Thoracic aorta (tissue), 2 donors: ENCODE measurements around the gene C1QTNF6. TPM values are rescaled to one million over a fixed set of nuclear protein-coding genes. Genes with fewer than 3 reads are reported as not detected.

Source experiments
- ATAC-seq: fragments of 150-250 bp; one replicate; pipeline ENCODE4 v1.8.0; 2017; ENCODE audit warnings: low read depth; ENCODE audit not compliant: insufficient number of reproducible peaks, low FRiP score
- DNase-seq: peaks from one replicate; pipeline ENCODE4 v3.0.0-alpha.2; 2020; ENCODE audit warnings: low spot score
- H3K27ac ChIP-seq, 2 donors: fragments of 200-600 bp; sonication (generic); 1 replicate in 1 of 2; 2 replicates in 1 of 2; pipeline ENCODE4 v1.5.1; 2016; ENCODE audit warnings: mild to moderate bottlenecking in 2 of 2, moderate library complexity in 2 of 2
- H3K27me3 ChIP-seq: fragments of 200-600 bp; sonication (generic); replicated peaks from 2 replicates; pipeline ENCODE4 v1.6.0; 2016; ENCODE audit warnings: mild to moderate bottlenecking; ENCODE audit not compliant: insufficient read depth
- H3K36me3 ChIP-seq: fragments of 200-600 bp; sonication (generic); one replicate; pipeline ENCODE4 v1.5.1; 2016
- H3K4me1 ChIP-seq, 2 donors: fragments of 200-600 bp; sonication (generic); 1 replicate in 1 of 2; 2 replicates in 1 of 2; pipeline versions ENCODE4 v1.5.1 to v1.6.0; 2016; ENCODE audit warnings: low read depth in 2 of 2, mild to moderate bottlenecking in 1 of 2; ENCODE audit not compliant: control insufficient read depth in 1 of 2
- H3K4me3 ChIP-seq: fragments of 200-600 bp; sonication (generic); 2 replicates; pipeline ENCODE4 v1.5.1; 2016; ENCODE audit warnings: mild to moderate bottlenecking
- H3K9me3 ChIP-seq: fragments of 200-600 bp; sonication (generic); 2 replicates; pipeline ENCODE4 v1.5.1; 2016
- CTCF ChIP-seq: fragments of 200-600 bp; sonication (generic); IDR thresholded peaks from one replicate; pipeline ENCODE4 v1.5.1; 2019; ENCODE audit warnings: antibody characterized with exemption
- total RNA-seq, 2 donors: library from RNA; depleted of rRNA; stranded (reverse); fragments of >200 nt; gene quantifications; one replicate each; pipeline versions ENCODE4 v1.1.0 to v1.2.3, GENCODE V29; 2016

The C1QTNF6 gene
- total RNA-seq, 2 donors from 2014 or later = 1.9 to 2.1 TPM

- Histone ChIP-seq H3K27me3 (no peaks in the 10 kb centered on the region), H3K9me3 (no peaks in the 10 kb centered on the region), H3K36me3 (no peaks in the 10 kb centered on the region), H3K27ac (no peak overlapping the region), H3K4me1 (no peaks in the 10 kb centered on the region), H3K4me3 (no peak overlapping the region)
- ATAC-seq (no peak), DNase-seq (no peak)
- no peak for TF ChIP-seq CTCF
Measured at GRCh38 chr22:37213941-37214730, 26.1 kb upstream of the C1QTNF6 start.

GRCh38 chr22:37213218-37213855 lies 25.3 kb upstream of the C1QTNF6 start:
- no peak overlapping the region for H3K27ac ChIP-seq
- TF ChIP-seq CTCF = no peak
- H3K36me3 ChIP-seq = no peaks in the 10 kb centered on the region
- no peaks in the 10 kb centered on the region for H3K4me1 ChIP-seq
- no peaks in the 10 kb centered on the region for H3K27me3 ChIP-seq
- H3K9me3 ChIP-seq = no peaks in the 10 kb centered on the region
- no peak for ATAC-seq
- DNase-seq = no peak
- H3K4me3 ChIP-seq = no peak overlapping the region

- no peaks in the 10 kb centered on the region for H3K36me3 ChIP-seq
- H3K4me3 ChIP-seq = no peak within 1 kb of the TSS
- TF ChIP-seq CTCF = no peak
- ATAC-seq (no peak), DNase-seq (no peak)
- H3K27ac ChIP-seq = no peak within 1 kb of the TSS
- no peaks in the 10 kb centered on the region for H3K27me3 ChIP-seq
- no peaks in the 10 kb centered on the region for H3K9me3 ChIP-seq
- H3K4me1 ChIP-seq = no peaks in the 10 kb centered on the region
Measured at GRCh38 chr22:37212174-37212906, 24.3 kb upstream of the C1QTNF6 start, which contains the start of gene SSTR3. Gene SSTR3 (minus strand): TSS chr22:37212477. CDS start chr22:37207803, 4,674 bp downstream.

GRCh38 chr22:37211866-37212173 lies 23.8 kb upstream of the C1QTNF6 start:
- Histone ChIP-seq H3K4me1 (no peaks in the 10 kb centered on the region), H3K4me3 (no peak overlapping the region), H3K9me3 (no peaks in the 10 kb centered on the region), H3K27me3 (no peaks in the 10 kb centered on the region), H3K27ac (no peak overlapping the region), H3K36me3 (no peaks in the 10 kb centered on the region)
- ATAC-seq (no peak), DNase-seq (no peak)
- TF ChIP-seq CTCF = no peak
